HG02884 (cell line): Measurements from ENCODE around the gene PNKD.
"Not testable (repeated sequence)": the region's sequence is repeated elsewhere in the genome, so short reads cannot be mapped to it uniquely, and the experiment has no call there.

Experiments
- ATAC-seq: cut with Tn5 transposase; IDR thresholded peaks from one replicate; pipeline ENCODE4 v1.9.1; 2021; ENCODE audit warnings: mild to moderate bottlenecking, moderate library complexity; ENCODE audit not compliant: unreplicated experiment

The PNKD gene

GRCh38 chr2:218272531-218273212 lies 2.4 kb downstream of the PNKD start:
- no peak for ATAC-seq

GRCh38 chr2:218273214-218273907 lies 3.0 kb downstream of the PNKD start:
- not testable (repeated sequence) for ATAC-seq

GRCh38 chr2:218273908-218274249 lies 3.6 kb downstream of the PNKD start:
- no peak for ATAC-seq

- ATAC-seq = no peak
These were observed 4.3 kb downstream of the PNKD start for GRCh38 chr2:218274586-218274985.

GRCh38 chr2:218275371-218276072 lies 5.2 kb downstream of the PNKD start:
- no peak for ATAC-seq

- no peak for ATAC-seq
These were observed 6.9 kb downstream of the PNKD start for GRCh38 chr2:218276986-218277755.

- ATAC-seq = no peak
These were observed 7.6 kb downstream of the PNKD start for GRCh38 chr2:218277921-218278320.

- ATAC-seq = no peak
These were observed 8.4 kb downstream of the PNKD start for GRCh38 chr2:218278531-218279360.

GRCh38 chr2:218280260-218280870 lies 10.0 kb downstream of the PNKD start:
- no peak for ATAC-seq

- no peak for ATAC-seq
These were observed 11.1 kb downstream of the PNKD start for GRCh38 chr2:218281449-218281848.

GRCh38 chr2:218282173-218282991 lies 12.1 kb downstream of the PNKD start:
- no peak for ATAC-seq

GRCh38 chr2:218284106-218284811 lies 13.9 kb downstream of the PNKD start:
- ATAC-seq = peak; percentile 56

- no peak for ATAC-seq
These were observed 15.3 kb downstream of the PNKD start for GRCh38 chr2:218285604-218286003.

GRCh38 chr2:218286570-218287459 lies 16.5 kb downstream of the PNKD start:
- ATAC-seq = peak; percentile 51

- ATAC-seq = no peak
These were observed 19.5 kb downstream of the PNKD start for GRCh38 chr2:218289639-218290315.

GRCh38 chr2:218290316-218291261 lies 20.3 kb downstream of the PNKD start:
- no peak for ATAC-seq
